HG03521 (cell line): ENCODE data around the gene MXRA7.
"Not testable (repeated sequence)": the region's sequence is repeated elsewhere in the genome, so short reads cannot be mapped to it uniquely, and the experiment has no call there.

ENCODE experiments used
- ATAC-seq: cut with Tn5 transposase; IDR thresholded peaks from one replicate; pipeline ENCODE4 v1.9.1; 2021; ENCODE audit warnings: mild to moderate bottlenecking, moderate library complexity; ENCODE audit not compliant: unreplicated experiment

Gene MXRA7

GRCh38 chr17:76716146-76716838 lies 5.5 kb upstream of the MXRA7 start:
- ATAC-seq, result no peak

- ATAC-seq, result no peak
These were observed 4.7 kb upstream of the MXRA7 start for GRCh38 chr17:76715496-76715830.

- ATAC-seq, result no peak
These were observed 4.2 kb upstream of the MXRA7 start for GRCh38 chr17:76714822-76715495.

GRCh38 chr17:76714336-76714735 lies 3.6 kb upstream of the MXRA7 start:
- ATAC-seq, result no peak

GRCh38 chr17:76713765-76714164 lies 3.0 kb upstream of the MXRA7 start:
- ATAC-seq, result no peak

- ATAC-seq, result not testable (repeated sequence)
These were observed 1.6 kb upstream of the MXRA7 start for GRCh38 chr17:76712321-76712720.

GRCh38 chr17:76709951-76710862 lies 558 bp downstream of the MXRA7 start:
- ATAC-seq, result not testable (repeated sequence)

GRCh38 chr17:76709077-76709950 lies 1.5 kb downstream of the MXRA7 start:
- ATAC-seq, result no peak

GRCh38 chr17:76707985-76708807 lies 2.6 kb downstream of the MXRA7 start:
- ATAC-seq, result no peak

GRCh38 chr17:76706817-76707216 lies 3.9 kb downstream of the MXRA7 start:
- no peak for ATAC-seq

- ATAC-seq, result no peak
These were observed 6.0 kb downstream of the MXRA7 start for GRCh38 chr17:76704805-76705204.

GRCh38 chr17:76702941-76703637 lies 7.7 kb downstream of the MXRA7 start:
- no peak for ATAC-seq

- no peak for ATAC-seq
These were observed 8.7 kb downstream of the MXRA7 start for GRCh38 chr17:76702076-76702475.

GRCh38 chr17:76701471-76701967 lies 9.2 kb downstream of the MXRA7 start:
- ATAC-seq, result no peak

- ATAC-seq, result no peak
These were observed 9.9 kb downstream of the MXRA7 start for GRCh38 chr17:76700617-76701470.

GRCh38 chr17:76700270-76700616 lies 10.5 kb downstream of the MXRA7 start:
- no peak for ATAC-seq

- ATAC-seq, result not testable (repeated sequence)
These were observed 12.2 kb downstream of the MXRA7 start for GRCh38 chr17:76698466-76698977.
